PC-3 (cell line): ENCODE measurements around the gene PIPOX. TPM values are rescaled to one million over a fixed set of nuclear protein-coding genes. Genes with fewer than 3 reads are reported as not detected.

Source experiments
- ATAC-seq: fragments of 200-7000 bp; cut with Tn5 transposase; 2 replicates; pipeline ENCODE4 v1.9.1; 2020; ENCODE audit warnings: mild to moderate bottlenecking, moderate library complexity
- BruUV-seq: library from RNA; stranded (reverse); fragments of 400-500 nt; replicated peaks from 2 replicates; lab custom pipeline; 2021; lab: Mats Ljungman, UMichigan
- CTCF ChIA-PET: fragments of 300-600 bp; sonication (Branson Sonifier 250); formaldehyde crosslinking; loops from one replicate; lab custom pipeline; 2022; ENCODE audit warnings: antibody characterized with exemption; lab: Charles Lee
- POLR2A ChIA-PET: fragments of 300-600 bp; sonication (Branson Sonifier 250); formaldehyde crosslinking; loops from one replicate; lab custom pipeline; 2022; ENCODE audit warnings: antibody characterized with exemption; ENCODE audit not compliant: unreplicated experiment; lab: Charles Lee
- DNase-seq: peaks from one replicate; pipeline ENCODE4 v3.0.0-alpha.2; 2015
- H2AFZ ChIP-seq: fragments of 300-600 bp; sonication (generic); 2 replicates; pipeline ENCODE4 v1.6.0; 2016; ENCODE audit warnings: antibody characterized with exemption, low read length
- H3F3A ChIP-seq: fragments of 300-600 bp; sonication (generic); one replicate; pipeline ENCODE4 v1.6.0; 2017; ENCODE audit warnings: antibody characterized with exemption, low read length, control low read depth, mild to moderate bottlenecking; ENCODE audit not compliant: unreplicated experiment
- H3K27ac ChIP-seq: fragments of 300-600 bp; sonication (generic); 2 replicates; pipeline ENCODE4 v1.5.1; 2016; ENCODE audit warnings: mild to moderate bottlenecking, low read length
- H3K27me3 ChIP-seq: fragments of 300-600 bp; sonication (generic); 2 replicates; pipeline ENCODE4 v1.6.1; 2016; ENCODE audit warnings: low read length, mixed read lengths
- H3K36me3 ChIP-seq: fragments of 300-600 bp; sonication (generic); 2 replicates; pipeline ENCODE4 v1.6.1; 2016; ENCODE audit warnings: low read depth, mixed run types, low read length, mixed read lengths
- H3K4me1 ChIP-seq: fragments of 300-600 bp; sonication (generic); 2 replicates; pipeline ENCODE4 v1.5.1; 2016; ENCODE audit warnings: low read length; ENCODE audit not compliant: insufficient read depth
- H3K4me2 ChIP-seq: fragments of 300-600 bp; sonication (generic); 2 replicates; pipeline ENCODE4 v1.6.0; 2016; ENCODE audit warnings: low read length
- H3K4me3 ChIP-seq: fragments of 300-600 bp; sonication (generic); 2 replicates; pipeline ENCODE4 v1.5.1; 2016; ENCODE audit warnings: mild to moderate bottlenecking, low read length, mixed read lengths
- H3K79me2 ChIP-seq: fragments of 300-600 bp; sonication (generic); 2 replicates; pipeline ENCODE4 v1.6.1; 2017; ENCODE audit warnings: low read length, mixed read lengths
- H3K9ac ChIP-seq: fragments of 300-600 bp; sonication (generic); 2 replicates; pipeline ENCODE4 v1.6.0; 2016; ENCODE audit warnings: mild to moderate bottlenecking, low read length
- H3K9me2 ChIP-seq: fragments of 300-600 bp; sonication (generic); replicated peaks from 2 replicates; pipeline ENCODE4 v1.6.1; 2016; ENCODE audit warnings: mixed run types, low read length, mixed read lengths
- H3K9me3 ChIP-seq: fragments of 300-600 bp; sonication (generic); 2 replicates; pipeline ENCODE4 v1.6.1; 2016; ENCODE audit warnings: low read length, mixed read lengths
- H4K20me1 ChIP-seq: fragments of 300-600 bp; sonication (generic); 2 replicates; pipeline ENCODE4 v1.6.1; 2016; ENCODE audit warnings: low read length, mixed read lengths
- CTCF ChIP-seq: fragments of 300-600 bp; sonication (generic); conservative IDR thresholded peaks from 2 replicates; pipeline ENCODE4 v1.5.1; 2017; ENCODE audit warnings: antibody characterized with exemption, low read depth, mild to moderate bottlenecking, low read length
- EZH2 ChIP-seq: fragments of 300-600 bp; sonication (generic); IDR thresholded peaks from one replicate; pipeline ENCODE4 v1.6.1; 2017; ENCODE audit warnings: antibody characterized with exemption, mild to moderate bottlenecking, low read length; ENCODE audit not compliant: unreplicated experiment
- EZH2phosphoT487 ChIP-seq: fragments of 300-600 bp; sonication (generic); IDR thresholded peaks from 2 replicates; pipeline ENCODE4 v1.6.1; 2018; ENCODE audit warnings: mild to moderate bottlenecking, antibody characterized with exemption, low read length, borderline replicate concordance
- intact Hi-C: fragments of 100-400 bp; cut with micrococcal nuclease; formaldehyde crosslinking; loops from 2 replicates; pipeline ENCODE4 v1.9.0; 2023
- total RNA-seq: library from RNA; depleted of rRNA; stranded (reverse); fragments of >200 nt; gene quantifications from 2 replicates; pipeline ENCODE4 v1.2.3, GENCODE V29; 2014

PIPOX gene
- total RNA-seq, 1 experiment from 2014 or later: 0.87 TPM

- H3K4me2 ChIP-seq: no peak overlapping the region
- no peak for ATAC-seq
- intact Hi-C loops: no loop called here
Measured at GRCh38 chr17:29048440-29049368, 5.8 kb downstream of the PIPOX start.

GRCh38 chr17:29049541-29050145, 6.7 kb downstream of the PIPOX start:
- POLR2A ChIA-PET: no interaction called here
- BruUV-seq: no TSS peak
- no peaks in the 10 kb centered on the region for H3F3A ChIP-seq
- H3K4me2 ChIP-seq: no peak overlapping the region
- no peak overlapping the region for H3K4me3 ChIP-seq
- H2AFZ ChIP-seq: no peak overlapping the region
- intact Hi-C loops: no loop called here
- ATAC-seq: no peak
- CTCF ChIA-PET: no interaction called here
- no peaks in the 10 kb centered on the region for H3K9me3 ChIP-seq
- TF ChIP-seq EZH2 (no peak), CTCF (no peak), EZH2phosphoT487 (no peak)
- no peaks in the 10 kb centered on the region for H4K20me1 ChIP-seq
- no peaks in the 10 kb centered on the region for H3K9me2 ChIP-seq
- no peak overlapping the region for H3K27ac ChIP-seq
- H3K36me3 ChIP-seq: no peaks in the 10 kb centered on the region
- H3K27me3 ChIP-seq: peaks cover 29% of the 10 kb centered on the region
- H3K9ac ChIP-seq: no peak overlapping the region
- no peaks in the 10 kb centered on the region for H3K79me2 ChIP-seq
- DNase-seq: no peak
- no peaks in the 10 kb centered on the region for H3K4me1 ChIP-seq

More at GRCh38 chr17:29048440-29049368, 5.8 kb downstream of the PIPOX start:
- TF ChIP-seq EZH2 (no peak), CTCF (no peak), EZH2phosphoT487 (no peak)
- Histone ChIP-seq H3K27me3 (peaks cover 29% of the 10 kb centered on the region), H3K4me1 (no peaks in the 10 kb centered on the region), H3K79me2 (no peaks in the 10 kb centered on the region), H3K9me2 (no peaks in the 10 kb centered on the region), H3K36me3 (no peaks in the 10 kb centered on the region), H2AFZ (no peak overlapping the region), H3K4me3 (no peak overlapping the region), H3K9me3 (no peaks in the 10 kb centered on the region), H4K20me1 (no peaks in the 10 kb centered on the region), H3F3A (no peaks in the 10 kb centered on the region), H3K9ac (no peak overlapping the region), H3K27ac (no peak overlapping the region)
- DNase-seq: no peak
- ChIA-PET POLR2A (no interaction called here), CTCF (no interaction called here)
- no TSS peak for BruUV-seq

DNA sequence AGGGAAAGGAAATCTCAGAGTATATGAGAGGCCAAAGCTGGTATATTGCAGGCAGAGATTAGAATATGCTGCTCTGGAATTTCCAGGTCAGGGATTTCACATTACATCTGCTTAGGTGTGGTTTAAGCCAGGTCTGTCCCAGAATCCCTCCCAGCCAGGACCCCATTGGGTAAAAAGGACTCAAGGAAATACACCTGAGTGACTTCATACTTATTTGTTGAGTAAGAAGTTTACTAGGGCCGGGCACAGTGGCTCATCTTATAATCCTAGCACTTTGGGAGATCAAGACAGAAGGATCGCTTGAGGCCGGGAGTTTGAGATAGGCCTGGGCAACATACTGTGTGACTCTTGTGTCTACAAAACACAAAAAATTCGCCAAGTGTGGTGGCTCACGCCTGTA, 7.2 kb downstream of the PIPOX start:
- Histone ChIP-seq H3K9ac (no peak overlapping the region), H3F3A (no peaks in the 10 kb centered on the region), H2AFZ (no peak overlapping the region), H3K27ac (no peak overlapping the region), H3K36me3 (no peaks in the 10 kb centered on the region), H4K20me1 (no peaks in the 10 kb centered on the region), H3K4me1 (no peaks in the 10 kb centered on the region), H3K4me3 (no peak overlapping the region), H3K79me2 (no peaks in the 10 kb centered on the region), H3K27me3 (peaks cover 29% of the 10 kb centered on the region), H3K4me2 (no peak overlapping the region), H3K9me3 (no peaks in the 10 kb centered on the region), H3K9me2 (no peaks in the 10 kb centered on the region)
- TF ChIP-seq EZH2: no peak
- no peak for TF ChIP-seq CTCF
- no peak for TF ChIP-seq EZH2phosphoT487
- ChIA-PET CTCF (no interaction called here), POLR2A (no interaction called here)
- intact Hi-C loops: no loop called here
- no TSS peak for BruUV-seq
- DNase-seq (no peak), ATAC-seq (no peak)
